ENCODE results near the gene UBE2G1.

UBE2G1 gene

GRCh38 chr17:4366327-4367063 lies at the start of gene UBE2G1:
UBE2G1 (minus strand) TSS chr17:4366675; CDS start chr17:4366316, 359 bp downstream.
- peak within 1 kb of the TSS; percentile 91 for H3K4me3 ChIP-seq (ENCODE audit: low read depth, low read length)
- TF ChIP-seq CTCF (IDR thresholded peaks at IDR 0.05; ENCODE audit: low read depth, low read length), result 0 out of 2 replicates have a peak, but pooled peaks have one; percentile 4

- H3K4me3 ChIP-seq (ENCODE audit: low read depth, low read length), result no peak overlapping the region
- TF ChIP-seq CTCF (IDR thresholded peaks at IDR 0.05; ENCODE audit: low read depth, low read length), result peak; percentile 74
Observed at GRCh38 chr17:4412933-4413831, 46.7 kb upstream of the UBE2G1 start.

GRCh38 chr17:4411201-4411600 lies 44.7 kb upstream of the UBE2G1 start:
- TF ChIP-seq CTCF (IDR thresholded peaks at IDR 0.05; ENCODE audit: low read depth, low read length), result no peak
- H3K4me3 ChIP-seq (ENCODE audit: low read depth, low read length), result no peak overlapping the region

- no peak overlapping the region for H3K4me3 ChIP-seq (ENCODE audit: low read depth, low read length)
- no peak for TF ChIP-seq CTCF (IDR thresholded peaks at IDR 0.05; ENCODE audit: low read depth, low read length)
Observed at GRCh38 chr17:4409659-4410058, 43.2 kb upstream of the UBE2G1 start.

GRCh38 chr17:4407851-4408250 lies 41.4 kb upstream of the UBE2G1 start:
- H3K4me3 ChIP-seq (ENCODE audit: low read depth, low read length), result no peak overlapping the region
- TF ChIP-seq CTCF (IDR thresholded peaks at IDR 0.05; ENCODE audit: low read depth, low read length), result no peak

GRCh38 chr17:4407216-4407615 lies 40.7 kb upstream of the UBE2G1 start:
- no peak for TF ChIP-seq CTCF (IDR thresholded peaks at IDR 0.05; ENCODE audit: low read depth, low read length)
- H3K4me3 ChIP-seq (ENCODE audit: low read depth, low read length), result no peak overlapping the region

GRCh38 chr17:4406386-4406785 lies 39.9 kb upstream of the UBE2G1 start:
- H3K4me3 ChIP-seq (ENCODE audit: low read depth, low read length), result no peak overlapping the region
- TF ChIP-seq CTCF (IDR thresholded peaks at IDR 0.05; ENCODE audit: low read depth, low read length), result no peak
